Measurements from ENCODE around the gene UBE3A. TPM values are rescaled to one million over a fixed set of nuclear protein-coding genes. Genes with fewer than 3 reads are reported as not detected.

UBE3A gene
- total RNA-seq, 2 donors from 2014 or later: 92.2 to 101 TPM

DNA sequence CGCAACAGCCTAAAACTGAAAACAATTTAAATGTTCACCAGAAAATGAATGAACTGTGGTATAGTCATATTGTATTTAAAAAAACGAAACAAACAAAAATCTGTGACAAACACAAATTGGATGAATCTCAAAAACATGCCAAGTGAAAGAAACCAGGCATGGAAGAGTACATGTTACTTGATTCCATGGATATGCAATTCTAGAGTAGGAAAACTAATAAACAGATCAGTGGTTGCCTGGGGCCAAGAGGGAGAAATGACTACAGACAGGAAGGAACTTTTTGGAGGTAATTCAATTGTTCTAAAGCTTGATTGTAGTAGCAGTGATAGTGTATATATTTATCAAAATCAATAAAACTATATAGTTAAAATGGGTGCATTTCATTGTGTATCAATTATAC, 16.8 kb downstream of the UBE3A start:
- H3K27me3 ChIP-seq (ENCODE audit: control insufficient read depth, insufficient read depth, low read length, poor library complexity, severe bottlenecking): no peaks in the 10 kb centered on the region
- H3K36me3 Mint-ChIP-seq (ENCODE audit: low read depth): peaks cover 12% of the 10 kb centered on the region
- H3K4me3 ChIP-seq (ENCODE audit: low read length): no peak overlapping the region
- H3K9me3 ChIP-seq (ENCODE audit: control insufficient read depth, low read length): no peaks in the 10 kb centered on the region
- H3K27ac ChIP-seq (ENCODE audit: low read depth, low read length): no peak overlapping the region
- no peak overlapping the region for H3K27ac Mint-ChIP-seq
- peaks cover 6% of the 10 kb centered on the region for H3K4me1 Mint-ChIP-seq
- no peaks in the 10 kb centered on the region for H3K27me3 Mint-ChIP-seq (ENCODE audit: insufficient read depth)
- H3K4me1 ChIP-seq (ENCODE audit: control insufficient read depth, insufficient read depth, low read length): no peaks in the 10 kb centered on the region
- peaks cover 30% of the 10 kb centered on the region for H3K36me3 ChIP-seq (ENCODE audit: control insufficient read depth, insufficient read depth, low read length)
- no peak for DNase-seq
- 100% methylated on average over 2 of the region's 2 CpGs; no CpG with 5 or more reads in 1 of the 2 experiments for WGBS, 2 experiments (ENCODE audit: insufficient coverage in 1 of 2, insufficient read length in 1 of 2)
- TF ChIP-seq, protein P1, sequence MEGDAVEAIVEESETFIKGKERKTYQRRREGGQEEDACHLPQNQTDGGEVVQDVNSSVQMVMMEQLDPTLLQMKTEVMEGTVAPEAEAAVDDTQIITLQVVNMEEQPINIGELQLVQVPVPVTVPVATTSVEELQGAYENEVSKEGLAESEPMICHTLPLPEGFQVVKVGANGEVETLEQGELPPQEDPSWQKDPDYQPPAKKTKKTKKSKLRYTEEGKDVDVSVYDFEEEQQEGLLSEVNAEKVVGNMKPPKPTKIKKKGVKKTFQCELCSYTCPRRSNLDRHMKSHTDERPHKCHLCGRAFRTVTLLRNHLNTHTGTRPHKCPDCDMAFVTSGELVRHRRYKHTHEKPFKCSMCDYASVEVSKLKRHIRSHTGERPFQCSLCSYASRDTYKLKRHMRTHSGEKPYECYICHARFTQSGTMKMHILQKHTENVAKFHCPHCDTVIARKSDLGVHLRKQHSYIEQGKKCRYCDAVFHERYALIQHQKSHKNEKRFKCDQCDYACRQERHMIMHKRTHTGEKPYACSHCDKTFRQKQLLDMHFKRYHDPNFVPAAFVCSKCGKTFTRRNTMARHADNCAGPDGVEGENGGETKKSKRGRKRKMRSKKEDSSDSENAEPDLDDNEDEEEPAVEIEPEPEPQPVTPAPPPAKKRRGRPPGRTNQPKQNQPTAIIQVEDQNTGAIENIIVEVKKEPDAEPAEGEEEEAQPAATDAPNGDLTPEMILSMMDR (conservative IDR thresholded peaks at IDR 0.05): no peak
- no peak overlapping the region for H3K9ac ChIP-seq (ENCODE audit: extremely low read depth, low read length, poor library complexity, severe bottlenecking)
- H3K4me3 Mint-ChIP-seq: no peak overlapping the region
- no peaks in the 10 kb centered on the region for H3K9me3 Mint-ChIP-seq

DNA sequence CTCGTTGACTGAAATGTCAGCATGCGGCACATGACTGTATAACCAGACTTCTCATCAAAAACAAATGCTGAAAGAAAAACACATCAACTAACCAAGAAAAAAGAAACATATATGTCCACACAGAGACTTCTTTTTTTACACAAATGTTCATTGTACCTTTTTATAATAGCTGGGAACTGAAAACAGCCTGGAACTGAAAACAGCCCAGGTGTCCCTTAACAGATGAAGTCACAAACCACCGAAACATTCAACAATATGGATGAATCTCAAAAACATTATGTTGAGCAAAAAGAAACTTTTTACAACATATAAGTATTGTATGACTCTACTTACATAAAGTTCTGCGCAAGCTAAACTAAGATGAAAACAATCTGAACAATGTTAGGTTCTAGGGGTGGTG, 20.6 kb downstream of the UBE3A start:
- peaks cover 12% of the 10 kb centered on the region for H3K36me3 Mint-ChIP-seq (ENCODE audit: low read depth)
- H3K27me3 Mint-ChIP-seq (ENCODE audit: insufficient read depth): no peaks in the 10 kb centered on the region
- H3K9me3 Mint-ChIP-seq: no peaks in the 10 kb centered on the region
- peaks cover 5% of the 10 kb centered on the region for H3K4me1 ChIP-seq (ENCODE audit: control insufficient read depth, insufficient read depth, low read length)
- TF ChIP-seq, protein P1 (conservative IDR thresholded peaks at IDR 0.05): no peak
- no peak overlapping the region for H3K4me3 Mint-ChIP-seq
- no peaks in the 10 kb centered on the region for H3K27me3 ChIP-seq (ENCODE audit: control insufficient read depth, insufficient read depth, low read length, poor library complexity, severe bottlenecking)
- WGBS, 2 experiments (ENCODE audit: insufficient coverage in 1 of 2, insufficient read length in 1 of 2): 73 to 100% methylated on average over 1 to 4 of the region's 4 CpGs
- no peak overlapping the region for H3K9ac ChIP-seq (ENCODE audit: extremely low read depth, low read length, poor library complexity, severe bottlenecking)
- no peak overlapping the region for H3K27ac ChIP-seq (ENCODE audit: low read depth, low read length)
- H3K36me3 ChIP-seq (ENCODE audit: control insufficient read depth, insufficient read depth, low read length): peaks cover 27% of the 10 kb centered on the region
- no peaks in the 10 kb centered on the region for H3K9me3 ChIP-seq (ENCODE audit: control insufficient read depth, low read length)
- DNase-seq: no peak
- peaks cover 13% of the 10 kb centered on the region for H3K4me1 Mint-ChIP-seq
- H3K4me3 ChIP-seq (ENCODE audit: low read length): no peak overlapping the region
- H3K27ac Mint-ChIP-seq: no peak overlapping the region

DNA sequence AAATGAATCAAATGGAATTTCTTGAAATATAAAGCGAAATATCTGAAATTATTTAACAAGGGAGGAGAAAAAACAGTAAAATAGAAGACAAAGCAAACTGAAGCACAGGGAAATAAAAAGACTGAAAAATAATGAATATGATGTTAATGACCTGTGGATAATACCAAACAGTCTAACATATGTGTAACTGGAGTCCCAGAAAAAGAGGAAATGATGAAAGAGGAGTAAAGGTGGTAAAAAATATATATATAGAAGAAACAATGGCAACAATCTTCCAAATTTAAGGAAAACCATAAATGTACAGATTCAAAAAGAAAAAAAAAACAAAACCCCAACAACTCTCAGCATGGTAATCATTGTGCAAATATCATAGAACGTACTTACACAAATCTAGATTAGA, 21.2 kb downstream of the UBE3A start:
- no peak overlapping the region for H3K27ac Mint-ChIP-seq
- peaks cover 27% of the 10 kb centered on the region for H3K36me3 ChIP-seq (ENCODE audit: control insufficient read depth, insufficient read depth, low read length)
- 88 to 94% methylated on average over 1 to 2 of the region's 2 CpGs for WGBS, 2 experiments (ENCODE audit: insufficient coverage in 1 of 2, insufficient read length in 1 of 2)
- peaks cover 12% of the 10 kb centered on the region for H3K36me3 Mint-ChIP-seq (ENCODE audit: low read depth)
- H3K4me1 ChIP-seq (ENCODE audit: control insufficient read depth, insufficient read depth, low read length): peaks cover 5% of the 10 kb centered on the region
- H3K27ac ChIP-seq (ENCODE audit: low read depth, low read length): no peak overlapping the region
- no peak overlapping the region for H3K4me3 ChIP-seq (ENCODE audit: low read length)
- H3K27me3 ChIP-seq (ENCODE audit: control insufficient read depth, insufficient read depth, low read length, poor library complexity, severe bottlenecking): no peaks in the 10 kb centered on the region
- no peak overlapping the region for H3K9ac ChIP-seq (ENCODE audit: extremely low read depth, low read length, poor library complexity, severe bottlenecking)
- H3K27me3 Mint-ChIP-seq (ENCODE audit: insufficient read depth): no peaks in the 10 kb centered on the region
- H3K4me1 Mint-ChIP-seq: peaks cover 13% of the 10 kb centered on the region
- no peaks in the 10 kb centered on the region for H3K9me3 ChIP-seq (ENCODE audit: control insufficient read depth, low read length)
- no peaks in the 10 kb centered on the region for H3K9me3 Mint-ChIP-seq
- TF ChIP-seq, protein P1 (conservative IDR thresholded peaks at IDR 0.05): no peak
- no peak overlapping the region for H3K4me3 Mint-ChIP-seq
- DNase-seq: no peak
